Lung microvascular endothelial cell (primary cell): ENCODE results near the gene RSBN1L. TPM values are rescaled to one million over a fixed set of nuclear protein-coding genes. Genes with fewer than 3 reads are reported as not detected.

Experiments
- total RNA-seq: library from RNA; depleted of rRNA; stranded (reverse); fragments of >200 nt; gene quantifications from 2 replicates; pipeline ENCODE4 v1.2.1, GENCODE V29; 2014

RSBN1L gene
- total RNA-seq, 1 donor from 2014 or later, result 10.3 TPM

Other genes with a start within 250 kb of the RSBN1L start
- gene PTPN12, start 159.2 kb upstream of the RSBN1L start, total RNA-seq, result 34.0 and 44.4 TPM in 2 replicates
- gene TMEM60, start 102.0 kb downstream of the RSBN1L start, total RNA-seq, result 8.7 and 10.5 TPM in 2 replicates
- gene PHTF2, start 102.3 kb downstream of the RSBN1L start, total RNA-seq, result 7.7 and 8.7 TPM in 2 replicates